ENCODE results near the gene RFFL. TPM values are rescaled to one million over a fixed set of nuclear protein-coding genes. Genes with fewer than 3 reads are reported as not detected.

Gene RFFL
- polyA plus RNA-seq, 1 donor from 2014 or later, result 6.6 TPM

GRCh38 chr17:35025541-35025940, 38.0 kb downstream of the RFFL start:
- no peaks in the 10 kb centered on the region for H3K36me3 ChIP-seq (ENCODE audit: insufficient read depth, low read length)
- no peaks in the 10 kb centered on the region for H4K20me1 ChIP-seq (ENCODE audit: insufficient read depth)
- H3K9me2 ChIP-seq (ENCODE audit: insufficient read depth, low read length), result no peaks in the 10 kb centered on the region
- no peak overlapping the region for H3K4me2 ChIP-seq (ENCODE audit: low read length)
- no peaks in the 10 kb centered on the region for H3K27me3 ChIP-seq (ENCODE audit: insufficient read depth, low read depth, low read length)
- H3F3A ChIP-seq (ENCODE audit: insufficient read depth, low read length, poor library complexity, severe bottlenecking), result no peaks in the 10 kb centered on the region
- H3K9me3 ChIP-seq (ENCODE audit: low read length), result no peaks in the 10 kb centered on the region
- H3K4me3 ChIP-seq (ENCODE audit: low read length), result no peak overlapping the region
- H3K9ac ChIP-seq (ENCODE audit: low read length), result no peak overlapping the region
- TF ChIP-seq EP300 (conservative IDR thresholded peaks at IDR 0.05; ENCODE audit: poor library complexity, severe bottlenecking), result no peak
- no peak for TF ChIP-seq REST (IDR thresholded peaks at IDR 0.05; ENCODE audit: borderline replicate concordance)
- TF ChIP-seq POLR2AphosphoS5 (IDR thresholded peaks at IDR 0.05), result no peak
- no peak for TF ChIP-seq TAF1 (IDR thresholded peaks at IDR 0.05; ENCODE audit: low read depth)
- no peak for TF ChIP-seq MXI1 (conservative IDR thresholded peaks at IDR 0.05; ENCODE audit: poor library complexity, severe bottlenecking)
- TF ChIP-seq SMC3 (conservative IDR thresholded peaks at IDR 0.05; ENCODE audit: poor library complexity), result no peak
- TF ChIP-seq RAD21 (conservative IDR thresholded peaks at IDR 0.05), result no peak
- TF ChIP-seq CTCF (IDR thresholded peaks at IDR 0.05; ENCODE audit: poor library complexity, severe bottlenecking), result no peak
- no peak for TF ChIP-seq EZH2 (IDR thresholded peaks at IDR 0.05; ENCODE audit: borderline replicate concordance, insufficient read depth, low read length, poor library complexity, severe bottlenecking)
- H3K27ac ChIP-seq (ENCODE audit: low read length), result no peak overlapping the region
- no peaks in the 10 kb centered on the region for H3K79me2 ChIP-seq (replicated peaks; ENCODE audit: insufficient read depth, low read length)
- no peak overlapping the region for H2AFZ ChIP-seq (ENCODE audit: low read depth, low read length)

- Histone ChIP-seq H3K9me2 (ENCODE audit: insufficient read depth, low read length) (no peaks in the 10 kb centered on the region), H4K20me1 (ENCODE audit: insufficient read depth) (no peaks in the 10 kb centered on the region), H3K4me2 (ENCODE audit: low read length) (no peak overlapping the region), H3F3A (ENCODE audit: insufficient read depth, low read length, poor library complexity, severe bottlenecking) (no peaks in the 10 kb centered on the region), H3K9me3 (ENCODE audit: low read length) (no peaks in the 10 kb centered on the region), H3K27ac (ENCODE audit: low read length) (no peak overlapping the region), H3K27me3 (ENCODE audit: insufficient read depth, low read depth, low read length) (no peaks in the 10 kb centered on the region), H3K4me3 (ENCODE audit: low read length) (no peak overlapping the region), H3K79me2 (replicated peaks; ENCODE audit: insufficient read depth, low read length) (no peaks in the 10 kb centered on the region), H3K36me3 (ENCODE audit: insufficient read depth, low read length) (no peaks in the 10 kb centered on the region), H3K9ac (ENCODE audit: low read length) (no peak overlapping the region), H2AFZ (ENCODE audit: low read depth, low read length) (no peak overlapping the region)
- no peak for TF ChIP-seq TAF1 (IDR thresholded peaks at IDR 0.05; ENCODE audit: low read depth)
- no peak for TF ChIP-seq REST (IDR thresholded peaks at IDR 0.05; ENCODE audit: borderline replicate concordance)
- TF ChIP-seq MXI1 (conservative IDR thresholded peaks at IDR 0.05; ENCODE audit: poor library complexity, severe bottlenecking), result no peak
- TF ChIP-seq EZH2 (IDR thresholded peaks at IDR 0.05; ENCODE audit: borderline replicate concordance, insufficient read depth, low read length, poor library complexity, severe bottlenecking), result no peak
- TF ChIP-seq CTCF (IDR thresholded peaks at IDR 0.05; ENCODE audit: poor library complexity, severe bottlenecking), result no peak
- no peak for TF ChIP-seq SMC3 (conservative IDR thresholded peaks at IDR 0.05; ENCODE audit: poor library complexity)
- no peak for TF ChIP-seq RAD21 (conservative IDR thresholded peaks at IDR 0.05)
- no peak for TF ChIP-seq POLR2AphosphoS5 (IDR thresholded peaks at IDR 0.05)
- no peak for TF ChIP-seq EP300 (conservative IDR thresholded peaks at IDR 0.05; ENCODE audit: poor library complexity, severe bottlenecking)
These were observed 40.0 kb downstream of the RFFL start for GRCh38 chr17:35023538-35023937.

Measured in neural cell (in vitro differentiated cells).